ENCODE results near the gene MBNL2. TPM values are rescaled to one million over a fixed set of nuclear protein-coding genes. Genes with fewer than 3 reads are reported as not detected.

The MBNL2 gene
- total and polyA plus RNA-seq, 4 donors: 13.3 to 108 (median 39.3) TPM

- peaks cover 0 to 15% (median 3%) of the 10 kb centered on the region in 4 donors for H3K36me3 ChIP-seq (ENCODE audit: control insufficient read depth in 4 of 4, insufficient read depth in 4 of 4, low read length in 4 of 4)
- H3K27me3 ChIP-seq (ENCODE audit: control insufficient read depth in 3 of 3, insufficient read depth in 3 of 3, low read length in 2 of 3): no peaks in the 10 kb centered on the region
- H3K9me3 ChIP-seq (ENCODE audit: control insufficient read depth in 4 of 4, insufficient read depth in 3 of 4, low read length in 3 of 4): no peaks in the 10 kb centered on the region
- no peak overlapping the region for H3K4me3 ChIP-seq
- peak overlapping the region; percentile 64 to 68 for H3K27ac ChIP-seq (ENCODE audit: low read depth in 1 of 2, low read length in 1 of 2)
- H3K4me1 ChIP-seq (ENCODE audit: control insufficient read depth in 5 of 5, insufficient read depth in 5 of 5, low read length in 5 of 5): peaks cover 37 to 76% (median 67%) of the 10 kb centered on the region in 5 donors
- H3K9ac ChIP-seq (ENCODE audit: insufficient read depth in 1 of 2, low read length in 2 of 2): no peak overlapping the region
- no peak for ATAC-seq (ENCODE audit: insufficient read depth, low FRiP score)
- 81 to 89% methylated on average over 6 of the region's 6 CpGs for WGBS, 2 donors
- TF ChIP-seq CTCF (IDR thresholded peaks at IDR 0.05; ENCODE audit: control extremely low read depth, extremely low read depth): no peak
- no peak for DNase-seq
Measured at GRCh38 chr13:97259410-97259797, 37.3 kb downstream of the MBNL2 start.

- no peak for TF ChIP-seq CTCF (IDR thresholded peaks at IDR 0.05; ENCODE audit: control extremely low read depth, extremely low read depth)
- Histone ChIP-seq H3K4me1 (ENCODE audit: control insufficient read depth in 5 of 5, insufficient read depth in 5 of 5, low read length in 5 of 5) (peaks cover 35 to 70% (median 62%) of the 10 kb centered on the region in 5 donors), H3K27me3 (ENCODE audit: control insufficient read depth in 3 of 3, insufficient read depth in 3 of 3, low read length in 2 of 3) (no peaks in the 10 kb centered on the region), H3K9me3 (ENCODE audit: control insufficient read depth in 4 of 4, insufficient read depth in 3 of 4, low read length in 3 of 4) (no peaks in the 10 kb centered on the region), H3K9ac (ENCODE audit: insufficient read depth in 1 of 2, low read length in 2 of 2) (no peak overlapping the region), H3K4me3 (no peak overlapping the region), H3K36me3 (ENCODE audit: control insufficient read depth in 4 of 4, insufficient read depth in 4 of 4, low read length in 4 of 4) (peaks cover 0 to 11% (median 3%) of the 10 kb centered on the region in 4 donors), H3K27ac (ENCODE audit: low read depth in 1 of 2, low read length in 1 of 2) (peak overlapping the region; percentile 45 to 88)
- no peak for ATAC-seq (ENCODE audit: insufficient read depth, low FRiP score)
- WGBS, 2 donors: 81 to 87% methylated on average over 12 of the region's 12 CpGs
- no peak for DNase-seq
Measured at GRCh38 chr13:97259798-97260714, 37.9 kb downstream of the MBNL2 start.

- H3K4me3 ChIP-seq: no peak overlapping the region
- TF ChIP-seq CTCF (IDR thresholded peaks at IDR 0.05; ENCODE audit: control extremely low read depth, extremely low read depth): no peak
- H3K27ac ChIP-seq (ENCODE audit: low read depth in 1 of 2, low read length in 1 of 2): peak overlapping the region; percentile 77 to 88
- H3K36me3 ChIP-seq (ENCODE audit: control insufficient read depth in 4 of 4, insufficient read depth in 4 of 4, low read length in 4 of 4): peaks cover 0 to 7% (median 3%) of the 10 kb centered on the region in 4 donors
- peaks cover 36 to 69% (median 59%) of the 10 kb centered on the region in 5 donors for H3K4me1 ChIP-seq (ENCODE audit: control insufficient read depth in 5 of 5, insufficient read depth in 5 of 5, low read length in 5 of 5)
- WGBS, 2 donors: 60 to 70% methylated on average over 9 of the region's 9 CpGs
- no peaks in the 10 kb centered on the region for H3K9me3 ChIP-seq (ENCODE audit: control insufficient read depth in 4 of 4, insufficient read depth in 3 of 4, low read length in 3 of 4)
- no peak overlapping the region for H3K9ac ChIP-seq (ENCODE audit: insufficient read depth in 1 of 2, low read length in 2 of 2)
- ATAC-seq (ENCODE audit: insufficient read depth, low FRiP score) (no peak), DNase-seq (peak in 2 of 3 donors; percentile 59 to 77)
- no peaks in the 10 kb centered on the region for H3K27me3 ChIP-seq (ENCODE audit: control insufficient read depth in 3 of 3, insufficient read depth in 3 of 3, low read length in 2 of 3)
Measured at GRCh38 chr13:97261254-97262005, 39.3 kb downstream of the MBNL2 start.
